Skin of body (tissue), 2 donors: ENCODE data around the gene UCP3. TPM values are rescaled to one million over a fixed set of nuclear protein-coding genes. Genes with fewer than 3 reads are reported as not detected.

Experiments used
- DNase-seq: peaks from one replicate; lab custom pipeline; 2025; lab: John Stamatoyannopoulos, UW
- total RNA-seq: library from RNA; depleted of rRNA; stranded (reverse); fragments of >200 nt; gene quantifications from one replicate; pipeline ENCODE4 v1.2.3, GENCODE V29; 2014

The UCP3 gene
- total RNA-seq, 1 donor from 2014 or later, result 0.39 TPM

DNA sequence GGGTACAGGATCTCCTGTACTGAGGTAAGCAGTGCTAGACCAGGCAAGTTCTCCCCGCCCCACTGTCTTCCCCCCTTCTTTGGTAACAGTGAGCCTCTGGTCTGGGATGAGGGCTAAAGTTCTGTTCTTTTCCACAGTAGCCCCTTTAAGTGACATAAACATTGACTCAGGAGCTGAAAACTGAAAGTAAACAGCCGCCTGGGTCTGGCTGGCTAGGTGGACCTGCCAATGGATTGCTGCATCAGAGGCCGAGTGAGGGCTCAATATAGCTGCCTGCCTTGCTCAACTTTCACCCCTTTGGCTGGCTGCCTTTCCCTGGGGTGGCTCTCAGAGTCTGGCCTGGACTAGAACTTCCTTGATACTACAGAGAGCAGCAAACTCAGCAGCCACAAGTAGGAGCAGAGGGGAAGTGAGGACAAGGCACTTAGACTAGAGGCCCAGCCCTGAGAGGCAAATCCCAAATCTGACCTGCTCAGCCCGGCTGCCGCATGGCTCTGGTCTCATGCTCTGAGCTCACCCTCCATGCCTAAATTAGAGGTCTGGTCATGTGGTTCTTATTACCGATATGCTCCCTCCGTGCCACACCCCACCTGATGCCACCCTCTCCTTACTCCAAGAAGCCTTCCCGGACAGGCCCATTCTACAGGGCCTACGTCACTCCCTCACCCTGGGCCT lies 9.6 kb upstream of the UCP3 start:
- DNase-seq, result peak; percentile 45

DNA sequence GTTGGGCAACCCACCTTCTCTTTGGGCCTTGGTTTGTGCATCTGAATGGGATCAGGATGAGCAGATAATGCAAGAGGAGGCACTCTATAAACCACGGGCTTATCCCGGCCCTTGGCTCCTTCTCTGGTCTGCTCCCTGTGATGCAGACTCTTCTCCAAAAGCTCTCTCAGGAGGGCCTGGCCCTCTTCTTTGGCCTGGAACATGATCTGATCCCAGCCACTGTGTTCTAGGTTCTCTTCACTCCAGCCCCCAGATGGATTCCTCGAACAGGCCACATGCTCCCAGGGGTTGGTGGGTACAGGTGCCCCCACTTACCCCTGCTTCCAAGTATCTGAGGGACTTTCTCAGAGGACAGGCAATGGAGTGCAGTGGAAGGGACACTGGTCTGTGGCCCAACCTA lies 8.7 kb upstream of the UCP3 start:
- no peak for DNase-seq

DNA sequence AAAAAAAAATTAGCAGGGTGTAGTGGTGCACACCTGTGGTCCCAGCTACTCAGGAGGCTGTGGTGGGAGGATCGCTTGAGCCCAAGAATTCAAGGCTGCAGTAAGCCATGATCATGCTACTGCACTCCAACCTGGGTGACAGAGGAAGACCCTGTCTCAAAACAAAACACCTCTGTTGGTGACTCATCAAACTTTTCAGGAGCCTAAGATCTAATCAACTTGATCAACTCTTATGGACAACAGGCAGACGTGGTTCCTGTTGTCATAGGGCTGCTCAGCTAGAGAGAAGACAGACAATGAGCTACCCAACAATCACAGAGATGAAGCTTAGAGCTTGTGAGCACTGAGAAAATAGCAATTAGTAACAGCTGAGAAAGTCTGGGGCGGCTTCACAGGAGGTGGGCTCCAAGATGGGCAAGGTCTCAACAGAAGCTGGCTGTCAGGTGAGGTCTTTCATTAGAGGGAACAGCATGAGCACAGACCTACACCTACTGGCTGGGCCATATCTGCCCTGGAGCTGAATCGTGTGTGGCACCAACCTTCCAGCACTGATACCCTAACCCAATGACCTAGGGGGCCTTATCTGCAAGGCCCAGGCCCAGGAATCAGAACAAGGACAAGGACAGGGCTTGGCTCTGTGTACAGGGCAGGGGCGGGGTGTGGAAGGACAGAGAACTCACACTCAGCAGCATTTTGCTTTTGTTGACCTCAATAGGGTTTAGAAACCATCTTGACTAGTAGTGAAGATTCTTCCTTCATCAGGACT lies 7.2 kb upstream of the UCP3 start:
- no peak for DNase-seq

DNA sequence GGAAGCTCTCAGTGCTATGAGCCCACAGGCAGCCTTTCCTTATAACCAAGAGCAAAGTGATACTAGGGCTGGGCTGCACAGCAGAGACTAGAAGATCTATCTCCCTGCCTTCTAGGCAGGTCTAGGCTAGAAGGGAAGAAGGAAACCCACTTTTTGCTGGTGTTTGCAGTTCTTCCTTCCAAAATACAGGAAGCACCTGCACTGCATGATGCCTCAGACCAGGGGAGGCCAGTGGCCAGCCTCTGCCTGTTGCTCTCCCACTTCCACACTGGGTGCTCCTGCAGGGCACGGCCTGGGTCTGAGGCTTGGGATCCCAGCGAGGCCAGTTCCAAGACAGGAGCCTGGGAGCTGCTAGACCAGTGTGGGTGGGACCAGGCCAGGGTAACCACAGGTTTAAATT lies 6.0 kb upstream of the UCP3 start:
- DNase-seq, result no peak

DNA sequence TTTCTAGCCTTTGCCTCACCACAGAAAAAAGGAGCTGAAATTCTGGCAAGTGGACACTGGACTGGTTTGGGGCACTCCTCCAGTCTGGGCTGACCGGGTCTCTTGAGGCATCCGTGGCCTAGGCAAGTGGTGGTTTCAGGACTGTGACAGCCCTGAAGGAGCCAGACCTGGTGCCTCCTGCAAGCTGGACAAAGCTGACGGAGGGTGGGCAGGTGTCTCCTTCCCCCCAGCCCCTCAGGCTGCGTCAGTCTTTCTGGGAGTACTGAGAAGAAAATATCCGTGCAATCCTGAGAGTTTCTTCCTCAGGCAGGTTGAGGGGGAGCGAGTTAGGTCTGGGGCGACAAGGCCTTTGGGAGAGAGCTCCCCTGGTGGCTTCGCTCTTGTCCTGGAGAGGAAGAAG lies 4.3 kb upstream of the UCP3 start:
- DNase-seq, result no peak

DNA sequence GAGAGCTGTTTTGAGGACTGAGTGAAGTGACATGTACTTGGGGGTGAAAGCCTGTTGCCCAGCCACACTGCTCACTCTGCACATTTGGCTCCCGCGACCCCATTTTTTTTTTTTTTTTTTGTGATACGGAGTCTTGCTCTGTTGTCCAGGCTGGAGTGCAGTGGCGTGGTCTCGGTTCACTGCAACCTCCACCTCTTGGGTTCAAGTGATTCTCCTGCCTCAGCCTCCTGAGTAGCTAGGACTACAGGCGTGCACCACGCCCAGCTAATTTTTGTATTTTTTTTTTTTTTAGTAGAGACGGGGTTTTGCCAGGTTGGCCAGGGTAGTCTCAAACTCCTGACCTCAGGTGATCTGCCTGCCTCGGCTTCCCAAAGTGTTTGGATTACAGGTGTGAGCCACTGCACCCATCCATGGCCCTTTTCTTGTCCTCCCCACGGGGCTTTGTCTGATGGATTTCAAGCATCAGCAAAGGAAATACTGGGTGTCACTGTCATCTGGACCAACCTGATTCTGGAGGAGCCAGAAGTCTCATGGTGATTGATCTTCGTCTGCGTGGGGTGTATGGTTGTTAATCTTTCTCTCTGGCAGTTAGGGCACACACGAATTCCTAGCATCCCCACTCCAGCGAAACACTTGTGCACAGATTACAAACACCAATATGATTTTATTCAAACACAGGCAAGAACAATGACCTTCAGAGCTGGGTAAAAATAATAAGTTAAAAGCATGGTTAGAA lies 3.4 kb upstream of the UCP3 start:
- no peak for DNase-seq

DNA sequence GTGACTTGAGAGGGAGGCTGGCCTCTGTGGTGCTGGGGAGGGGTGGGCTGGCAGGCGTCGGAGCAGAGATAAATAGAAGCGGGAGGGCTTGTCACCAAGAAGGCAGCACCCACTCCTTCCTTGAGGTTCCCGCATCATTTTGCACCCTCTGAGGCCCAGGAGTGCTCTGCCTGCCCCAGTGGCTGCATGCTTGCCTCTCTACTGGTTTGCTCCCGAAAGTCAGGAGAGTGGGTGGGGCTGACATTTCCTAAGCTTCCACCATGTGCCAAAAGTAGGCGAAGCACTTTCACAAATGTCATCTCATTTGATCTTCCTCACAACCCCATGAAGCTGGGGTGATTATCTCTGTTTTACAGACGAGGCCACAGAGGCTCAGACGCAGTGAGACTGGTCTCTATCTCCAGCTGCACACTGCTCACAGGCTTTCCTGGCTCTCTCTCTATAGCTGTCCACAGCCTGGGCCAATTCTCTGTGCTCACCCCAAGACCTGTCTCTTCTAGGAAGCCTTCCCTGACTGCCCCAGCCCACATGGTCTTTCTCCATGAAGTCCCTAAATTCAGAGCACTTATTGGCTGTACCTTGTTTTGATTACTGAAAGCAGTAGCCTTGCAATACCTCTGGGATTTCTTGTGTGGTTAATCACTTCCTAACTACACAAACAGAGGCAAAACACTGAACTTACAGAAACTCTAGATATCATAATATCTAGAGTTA lies 2.6 kb upstream of the UCP3 start:
- DNase-seq, result peak; percentile 5

DNA sequence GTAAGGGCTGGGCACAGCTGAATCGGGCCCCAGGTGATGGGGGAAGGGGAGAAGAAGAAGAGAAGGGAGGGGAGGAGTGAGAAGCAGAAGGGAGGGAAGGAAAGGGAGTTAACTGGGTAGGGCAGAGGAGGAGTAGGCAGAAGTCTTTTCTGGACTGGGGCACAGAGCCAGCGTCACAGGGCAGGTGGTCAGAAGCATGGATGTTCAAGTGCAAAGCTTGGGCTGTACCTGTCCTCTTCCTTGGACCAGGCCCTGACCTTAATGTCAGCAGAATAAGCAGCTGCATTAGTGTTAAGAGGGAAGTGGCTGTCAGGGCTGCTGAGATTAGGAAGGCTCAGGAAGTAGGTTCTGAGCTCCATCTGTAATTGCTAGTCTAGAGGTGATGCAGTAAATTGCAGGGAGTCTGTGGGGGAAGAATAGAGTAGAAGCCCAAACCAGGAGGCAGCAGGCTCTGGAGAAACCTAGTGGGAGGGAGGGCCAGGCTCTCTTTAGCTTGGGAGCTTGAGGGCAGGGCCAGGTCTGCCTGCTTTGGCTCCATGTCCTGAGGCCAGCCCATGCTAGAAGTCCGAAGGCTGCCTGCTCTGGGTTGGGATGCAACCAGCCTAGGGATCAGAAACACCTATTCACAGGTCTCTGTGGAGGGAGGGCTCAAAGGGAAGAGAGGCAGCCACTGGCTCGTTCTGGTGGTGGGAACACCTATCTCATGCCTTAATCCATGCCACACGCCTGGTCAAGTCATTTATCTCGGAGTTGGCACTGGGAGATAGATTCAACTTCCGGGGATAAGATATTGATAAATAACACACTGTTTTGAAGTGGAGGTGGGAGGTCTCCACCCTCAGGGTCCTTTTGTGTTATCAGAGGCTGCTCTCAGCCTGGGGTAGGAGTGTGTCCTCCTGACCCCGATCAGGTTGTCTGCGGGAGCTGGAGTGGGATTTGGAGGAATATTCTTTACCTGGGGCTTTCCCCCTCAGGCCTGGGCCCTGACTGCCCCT lies 1.7 kb upstream of the UCP3 start:
- DNase-seq, result no peak

DNA sequence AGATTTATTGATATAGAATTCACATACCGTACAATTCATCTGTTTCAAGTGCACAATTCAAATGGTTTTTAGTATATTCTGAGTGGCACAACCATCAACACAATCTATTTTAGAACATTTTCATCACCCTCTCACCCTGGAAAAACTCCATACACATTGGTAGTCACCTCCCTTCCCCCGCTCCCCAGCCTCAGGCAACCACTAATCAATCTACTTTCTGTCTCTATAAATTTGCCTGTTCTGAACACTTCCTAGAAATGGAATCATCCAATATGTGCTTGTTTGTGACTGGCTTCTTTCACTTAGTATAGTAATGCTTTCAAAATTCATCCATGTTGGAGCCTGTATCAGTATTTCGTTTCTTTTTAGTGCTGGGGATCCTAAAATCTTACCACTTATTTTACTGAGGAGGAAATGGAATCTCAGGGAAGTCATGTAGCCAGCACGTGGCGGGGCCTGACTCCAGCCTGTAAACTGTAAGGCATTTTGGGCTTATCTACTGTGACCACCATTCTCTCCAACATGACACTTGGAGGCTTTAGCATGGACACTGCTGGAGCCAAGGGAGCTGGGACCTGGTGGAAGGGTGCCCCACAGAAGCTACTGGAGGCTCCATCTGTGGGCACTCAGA lies 905 bp upstream of the UCP3 start:
- no peak for DNase-seq

DNA sequence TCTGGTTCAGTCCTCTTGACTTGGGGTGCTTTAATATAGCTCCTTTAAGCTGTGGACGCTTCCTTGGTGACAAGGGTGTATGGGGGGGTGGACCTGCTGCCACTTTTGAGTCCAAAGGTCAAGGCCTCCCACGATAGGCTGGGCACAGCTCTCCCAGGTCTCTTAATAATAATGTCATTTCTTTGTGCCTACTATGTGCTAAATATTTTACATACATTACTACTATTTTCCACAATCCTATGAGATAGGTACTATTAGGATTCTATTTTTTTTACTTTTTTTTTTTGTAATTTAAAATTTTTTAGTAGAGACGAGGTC lies 304 bp upstream of the UCP3 start:
- DNase-seq, result no peak

DNA sequence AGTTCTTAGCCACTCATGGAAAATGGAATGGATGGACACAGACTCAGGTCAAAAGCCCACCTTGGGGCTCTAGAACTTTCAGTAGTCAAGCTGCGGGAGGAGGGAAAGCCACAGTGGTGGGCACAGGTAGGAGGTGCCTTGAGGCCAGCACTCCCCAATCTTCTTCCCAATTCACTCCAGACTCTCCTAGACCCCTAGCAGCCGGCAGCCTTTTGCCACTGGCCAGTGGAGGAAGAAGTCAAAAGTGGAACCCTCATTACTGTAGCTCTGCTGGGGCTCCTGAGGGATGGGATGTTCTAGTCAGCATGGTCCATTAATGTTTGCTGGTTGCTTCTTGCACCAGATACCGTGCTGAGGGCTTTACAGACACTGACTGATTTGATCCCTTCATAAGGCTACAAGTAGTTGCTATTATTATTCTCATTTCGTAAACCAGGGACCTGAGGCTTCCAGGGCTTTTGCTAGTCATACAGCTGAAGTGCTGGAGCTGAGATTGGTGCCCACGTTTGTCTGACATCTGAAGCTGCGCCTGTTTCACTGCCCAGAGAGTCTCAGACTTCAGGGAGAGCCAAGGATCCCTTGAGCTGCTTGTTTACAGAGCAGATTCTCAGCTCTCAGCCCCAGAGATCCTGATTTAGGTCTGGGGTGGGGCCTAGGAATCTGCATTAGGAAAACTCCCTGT lies 1.1 kb downstream of the UCP3 start:
- no peak for DNase-seq

DNA sequence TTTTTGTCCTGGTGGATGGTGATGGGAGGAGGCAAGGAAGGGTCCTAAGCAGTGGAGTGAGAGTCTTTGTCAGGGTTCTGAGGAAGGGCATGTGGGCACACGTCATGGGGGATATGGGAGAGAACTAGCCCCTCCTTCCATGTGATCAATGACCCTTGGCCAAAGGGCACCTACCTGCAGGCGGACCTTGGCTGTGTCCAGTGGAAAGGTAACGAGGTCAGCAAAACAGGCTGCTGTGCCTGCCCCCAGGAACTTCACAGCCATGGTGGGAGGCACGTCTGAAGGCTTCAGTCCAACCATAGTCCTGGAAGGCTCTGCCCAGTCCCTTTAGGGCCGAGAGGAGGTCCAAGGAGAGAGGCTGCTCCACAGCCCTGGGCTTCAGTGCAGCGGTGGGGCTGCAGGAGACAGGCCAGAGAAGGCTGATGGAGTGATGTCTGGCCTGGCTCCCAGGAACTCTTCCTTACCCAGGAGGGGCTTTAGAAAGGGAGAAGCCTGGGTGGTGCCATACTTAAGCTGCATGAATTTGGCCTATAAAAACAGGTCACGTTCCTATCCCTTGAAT lies 2.1 kb downstream of the UCP3 start:
- no peak for DNase-seq

DNA sequence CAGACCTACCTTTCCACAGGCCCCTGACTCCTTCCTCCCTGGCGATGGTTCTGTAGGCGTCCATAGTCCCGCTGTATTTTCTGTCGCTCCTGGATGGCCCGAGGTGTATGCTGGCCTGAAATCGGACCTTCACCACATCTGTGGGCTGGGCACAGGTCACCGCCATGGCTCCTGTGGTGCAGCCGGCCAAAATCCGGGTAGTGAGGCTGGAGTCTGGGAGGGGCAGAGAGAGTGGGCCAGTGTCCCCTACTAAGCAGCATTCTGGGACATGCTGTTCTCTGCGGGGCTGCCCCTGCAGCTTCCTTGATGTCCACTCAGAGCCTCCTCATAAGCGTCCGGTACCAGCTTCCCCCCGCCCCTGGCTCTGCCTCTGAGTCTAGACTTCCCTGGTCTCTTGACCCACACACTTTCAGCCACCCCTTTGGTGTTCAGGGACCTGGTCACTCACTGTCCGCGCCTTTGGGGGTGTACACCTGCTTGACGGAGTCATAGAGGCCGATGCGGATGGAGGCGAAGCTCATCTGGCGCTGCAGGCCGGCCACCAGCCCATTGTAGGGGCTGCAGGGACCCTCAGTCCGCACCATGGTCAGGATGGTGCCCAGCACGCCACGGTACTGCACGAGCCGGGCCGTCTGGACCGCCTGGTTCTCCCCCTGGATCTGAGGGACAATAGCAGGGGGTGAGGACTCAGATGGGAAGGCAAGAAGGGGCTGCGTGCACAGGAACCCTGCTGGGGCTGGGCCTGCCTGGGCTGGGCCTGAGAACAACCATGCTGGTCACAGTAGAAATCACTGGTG lies 3.0 kb downstream of the UCP3 start:
- no peak for DNase-seq

DNA sequence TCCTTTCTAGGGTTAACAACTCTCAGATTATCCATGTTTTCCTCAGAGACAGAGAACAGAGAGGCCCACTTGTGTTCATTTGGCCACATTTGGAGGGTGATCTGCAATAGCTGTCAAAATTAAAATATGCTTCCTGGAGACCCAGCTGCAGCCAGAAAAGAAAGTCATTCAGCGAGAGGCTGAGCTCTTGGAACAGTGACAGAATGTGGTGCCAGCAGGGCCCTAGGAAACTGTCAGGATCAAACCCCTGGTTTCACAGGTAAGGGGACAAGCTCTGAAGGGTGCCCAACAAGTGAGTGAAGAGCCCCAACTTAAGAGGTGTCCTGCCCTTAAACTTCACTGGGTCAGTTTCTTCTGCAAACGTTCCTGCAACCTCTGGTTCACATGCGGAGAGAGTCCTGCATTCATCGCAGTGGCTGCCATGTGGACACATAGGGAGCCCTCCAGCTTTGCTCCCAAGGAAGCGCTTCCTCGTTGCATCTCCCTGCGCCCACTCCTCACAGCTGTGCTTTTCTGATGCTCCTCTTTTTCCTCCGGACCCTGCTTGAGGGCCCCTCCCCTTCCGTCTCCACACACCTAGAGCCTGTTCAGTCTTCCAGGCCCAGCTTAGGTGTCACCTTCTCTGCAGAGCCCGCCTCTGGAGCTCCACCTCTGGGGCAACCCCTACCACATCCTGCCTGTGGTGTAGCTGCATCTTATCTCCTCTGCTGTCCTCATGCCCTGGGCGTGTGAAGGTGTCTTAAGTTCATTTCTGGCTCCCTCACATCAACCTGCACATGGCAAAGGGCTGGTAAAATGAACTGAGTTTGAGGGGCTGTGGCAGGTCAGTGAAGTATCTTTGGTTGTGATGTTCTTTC lies 3.9 kb downstream of the UCP3 start:
- no peak for DNase-seq

DNA sequence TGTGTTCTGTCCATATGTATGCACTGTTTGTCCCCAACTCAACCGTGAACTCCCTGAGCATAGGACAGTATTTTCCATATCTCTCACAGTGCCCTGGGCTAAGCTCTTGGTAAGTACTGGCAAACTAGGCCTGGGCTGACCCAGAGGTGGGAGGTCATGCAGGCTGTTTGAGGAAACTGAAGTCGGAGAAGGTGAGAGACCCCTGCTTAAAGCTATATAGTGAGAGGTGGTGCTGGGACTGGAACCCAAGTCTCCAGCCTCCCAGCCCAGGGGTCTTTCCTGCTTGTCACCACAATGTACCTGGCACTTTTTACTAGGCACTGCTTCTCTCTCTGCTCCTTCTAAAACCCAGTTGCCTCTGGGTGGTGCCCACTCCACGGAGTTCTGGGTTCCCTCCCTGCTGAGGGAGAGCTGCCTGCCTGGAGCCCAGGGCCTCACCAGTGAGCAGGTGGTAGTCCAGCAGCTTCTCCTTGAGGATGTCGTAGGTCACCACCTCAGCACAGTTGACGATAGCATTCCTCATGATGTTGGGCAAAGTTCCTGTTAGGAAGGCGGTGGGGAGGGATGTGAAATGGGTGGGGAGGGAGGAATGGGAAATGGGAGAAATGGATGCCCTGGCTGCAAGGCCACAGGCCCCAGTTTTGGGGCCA lies 4.7 kb downstream of the UCP3 start:
- no peak for DNase-seq

DNA sequence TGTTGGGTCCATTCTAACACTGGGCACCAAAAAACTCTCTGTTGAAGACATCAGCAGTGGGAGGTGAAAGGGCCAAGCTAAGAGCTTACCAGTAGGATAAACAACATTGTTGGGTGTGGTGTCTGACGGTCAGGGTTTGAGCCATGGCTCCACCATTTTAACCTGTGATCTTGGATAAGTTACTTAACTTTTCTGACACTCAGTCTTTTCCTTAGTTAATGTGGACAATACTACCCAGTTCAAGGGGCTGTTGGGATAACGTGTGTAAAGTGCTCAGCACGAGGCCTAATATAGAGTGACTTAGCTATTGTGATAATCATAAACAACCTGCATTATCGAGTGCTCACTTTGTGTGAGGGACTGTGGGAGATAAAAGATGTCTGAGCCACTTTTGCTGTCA lies 6.1 kb downstream of the UCP3 start:
- DNase-seq, result no peak

DNA sequence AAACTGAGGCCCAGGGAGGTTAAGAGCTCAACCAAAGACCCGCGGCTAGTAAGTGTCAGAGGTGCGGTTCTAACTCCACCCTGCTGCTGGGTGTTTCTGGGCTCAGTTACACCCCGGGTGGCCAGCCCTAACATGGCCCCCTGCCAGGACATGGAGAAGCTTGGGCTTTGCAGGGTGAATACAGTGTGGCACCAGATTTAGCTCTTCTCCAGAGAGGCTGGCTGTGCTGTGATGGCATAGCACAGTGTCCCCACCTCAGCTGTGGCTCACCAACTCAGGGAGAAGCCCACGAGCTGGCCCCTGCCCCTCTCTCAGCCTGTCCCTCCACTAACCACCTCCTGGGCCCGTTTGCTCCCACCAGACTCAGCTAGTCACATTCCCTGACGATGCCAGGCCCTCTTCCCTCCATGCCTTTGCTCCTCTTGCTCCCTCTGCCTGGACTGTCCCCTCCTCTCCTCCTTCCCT lies 7.0 kb downstream of the UCP3 start:
- no peak for DNase-seq
